ENCODE data around the gene PTPRZ1.

Gene PTPRZ1

DNA sequence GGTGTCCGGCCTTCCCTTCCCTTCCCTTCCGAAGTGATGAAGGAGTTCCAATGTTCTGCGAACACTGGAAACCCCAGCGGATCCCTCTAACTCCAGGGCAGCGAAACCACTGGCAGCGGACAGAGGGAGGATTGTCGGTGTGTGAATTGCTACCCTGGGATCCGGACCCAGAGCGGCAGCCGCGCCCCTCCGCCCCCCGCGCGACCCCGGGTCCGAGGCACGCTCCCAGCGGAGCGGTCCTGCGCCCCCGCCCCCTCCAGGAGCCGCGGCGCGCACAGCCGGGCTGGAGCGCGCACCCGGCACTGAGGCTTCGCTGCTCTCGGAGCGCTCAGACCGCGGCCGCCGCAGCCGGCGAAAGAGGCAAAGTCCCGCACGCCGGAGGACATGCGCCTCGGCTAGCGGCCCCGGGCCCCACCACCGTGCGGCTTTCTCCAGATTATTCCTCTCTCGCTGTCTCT is at the start of gene PTPRZ1:
Gene PTPRZ1, plus strand, starts transcription at position 331 of the 458 bp plus-strand sequence. CDS start 339 bp downstream, outside the sequence.
- no peak for DNase-seq (ENCODE audit: low read depth in 3 of 3, low spot score in 1 of 3)

DNA sequence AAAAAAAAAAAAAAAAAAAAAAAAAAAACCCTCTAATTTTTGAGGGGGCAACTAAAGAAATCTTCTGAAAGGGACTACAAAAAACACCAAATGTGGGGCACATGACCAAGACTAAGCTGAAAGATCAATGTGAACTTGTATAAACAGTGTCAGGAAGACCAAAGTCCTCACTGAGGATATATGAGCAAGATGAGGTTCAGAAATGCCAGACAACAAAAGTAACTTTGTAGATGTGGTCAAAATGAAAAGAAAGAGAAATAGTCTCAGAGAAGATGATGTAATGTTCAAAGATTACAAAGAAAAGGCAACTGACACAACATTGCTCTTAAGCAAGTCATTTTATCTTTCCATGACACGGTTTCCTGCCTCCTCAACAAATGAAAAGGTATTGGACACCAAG is 48.7 kb upstream of the PTPRZ1 start:
- no peak for DNase-seq (ENCODE audit: low read depth in 3 of 3, low spot score in 1 of 3)

DNA sequence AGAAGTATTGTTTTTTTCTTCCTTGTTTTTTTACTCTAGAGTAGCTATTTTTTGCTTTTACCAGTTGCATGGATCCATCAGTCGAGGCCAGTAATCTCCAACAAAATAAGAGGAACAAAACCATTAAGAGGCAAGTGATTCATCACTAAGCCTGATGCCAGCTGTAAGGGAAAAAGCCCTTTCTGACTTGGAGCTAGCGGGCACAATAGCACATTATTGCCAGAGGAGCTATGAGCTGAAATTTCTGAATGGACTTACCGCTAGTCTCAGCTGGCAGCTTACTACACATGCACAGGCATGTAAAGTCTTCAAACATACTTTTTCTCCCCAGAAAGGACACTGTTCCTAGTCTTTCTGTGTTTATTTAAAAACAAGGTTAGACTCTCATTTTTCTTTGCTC is 41.6 kb upstream of the PTPRZ1 start:
- no peak for DNase-seq (ENCODE audit: low read depth in 3 of 3, low spot score in 1 of 3)

DNA sequence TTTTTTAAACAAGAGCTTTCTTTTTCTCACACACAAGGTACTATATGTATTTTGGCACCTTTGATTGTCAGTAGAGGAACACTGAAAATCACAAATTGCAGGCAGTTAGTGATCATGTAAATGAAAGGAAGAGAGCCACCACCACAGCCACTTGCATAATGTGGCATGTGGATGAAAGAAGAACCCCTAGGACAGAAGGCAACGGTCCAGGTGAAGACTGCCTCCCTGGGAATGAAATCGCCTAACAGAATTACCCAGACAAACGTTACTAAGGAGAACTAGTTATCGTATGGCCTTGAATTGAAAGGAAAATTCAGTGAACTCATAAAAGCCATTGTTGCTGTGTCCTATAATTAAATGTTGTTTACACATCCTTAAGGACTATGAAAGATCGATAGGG is 41.2 kb upstream of the PTPRZ1 start:
- no peak for DNase-seq (ENCODE audit: low read depth in 3 of 3, low spot score in 1 of 3)

DNA sequence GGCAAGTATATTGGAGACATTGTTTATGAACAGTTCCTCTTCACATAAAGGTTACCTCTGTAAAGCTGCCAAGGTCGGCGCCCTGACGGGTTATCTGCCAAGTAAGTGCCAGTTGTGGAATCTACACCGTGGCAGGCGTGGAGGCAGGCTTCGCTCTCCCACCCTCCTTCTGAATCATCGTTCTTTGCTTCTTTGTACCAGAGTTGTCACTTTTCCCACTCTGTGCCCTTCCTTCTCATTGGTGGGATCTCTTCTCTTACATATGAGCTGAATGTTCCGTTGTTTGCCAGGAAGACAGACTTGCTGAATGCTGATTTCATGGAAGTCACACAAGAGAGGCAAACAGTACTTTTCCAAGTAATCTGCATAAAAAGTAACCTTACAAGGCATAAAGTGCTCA is 40.6 kb upstream of the PTPRZ1 start:
- DNase-seq (ENCODE audit: low read depth in 3 of 3, low spot score in 1 of 3), result no peak

DNA sequence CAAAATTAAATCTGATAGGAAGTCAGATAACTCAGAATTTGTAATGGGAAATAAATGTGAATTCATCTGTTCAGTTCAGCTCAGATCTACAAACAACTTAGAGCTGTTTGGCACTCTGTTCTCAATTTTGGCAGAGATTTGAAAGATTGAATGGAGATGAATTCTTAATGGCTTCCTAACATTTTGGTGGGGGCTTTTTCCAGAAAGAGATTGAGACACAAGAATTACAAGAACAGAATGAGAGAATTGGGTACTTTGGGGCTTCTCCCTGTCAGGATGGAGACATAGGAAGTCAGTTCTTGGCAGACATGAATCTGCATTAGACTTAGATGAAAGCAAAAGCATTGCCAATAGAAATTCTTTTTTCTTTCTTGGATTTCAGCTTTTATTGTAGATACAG is 39.0 kb upstream of the PTPRZ1 start:
- no peak for DNase-seq (ENCODE audit: low read depth in 3 of 3, low spot score in 1 of 3)

DNA sequence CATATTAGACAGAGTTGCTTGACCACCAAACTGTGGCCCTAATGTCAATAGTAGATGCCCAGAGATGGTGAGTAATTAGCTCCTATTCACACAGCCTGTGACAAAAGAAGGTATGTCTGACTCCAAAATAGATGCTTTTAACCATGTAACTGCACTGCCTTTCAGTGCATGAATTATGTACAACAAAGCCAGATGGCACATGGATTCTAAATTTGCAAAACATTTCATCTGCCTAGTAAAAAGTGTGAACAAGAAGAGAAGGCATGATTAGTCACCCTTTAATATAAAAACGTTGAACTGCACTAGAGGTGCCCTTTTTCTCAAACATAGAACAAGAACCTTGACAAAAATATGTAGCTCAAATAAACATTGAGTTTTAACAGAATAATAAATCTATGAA is 35.5 kb upstream of the PTPRZ1 start:
- no peak for DNase-seq (ENCODE audit: low read depth in 3 of 3, low spot score in 1 of 3)

DNA sequence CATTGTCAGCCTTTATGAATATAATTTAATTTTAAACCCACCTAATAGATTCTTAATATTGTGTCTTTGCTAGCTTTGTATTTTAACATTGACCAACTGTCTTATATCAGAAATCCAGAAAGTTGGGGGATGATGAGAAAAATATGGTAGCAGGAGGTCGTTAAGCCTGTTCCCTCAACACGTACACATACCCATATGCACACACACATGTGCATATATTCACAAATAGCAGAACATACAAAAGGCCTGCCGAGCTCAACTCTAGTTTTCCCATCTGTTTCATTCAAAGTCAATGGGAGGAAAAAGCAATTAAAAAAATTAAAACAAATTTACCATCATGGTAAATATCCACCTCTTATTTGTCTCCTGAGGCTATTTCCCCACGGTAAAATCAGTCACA is 25.9 kb upstream of the PTPRZ1 start:
- DNase-seq (ENCODE audit: low read depth in 3 of 3, low spot score in 1 of 3), result no peak

DNA sequence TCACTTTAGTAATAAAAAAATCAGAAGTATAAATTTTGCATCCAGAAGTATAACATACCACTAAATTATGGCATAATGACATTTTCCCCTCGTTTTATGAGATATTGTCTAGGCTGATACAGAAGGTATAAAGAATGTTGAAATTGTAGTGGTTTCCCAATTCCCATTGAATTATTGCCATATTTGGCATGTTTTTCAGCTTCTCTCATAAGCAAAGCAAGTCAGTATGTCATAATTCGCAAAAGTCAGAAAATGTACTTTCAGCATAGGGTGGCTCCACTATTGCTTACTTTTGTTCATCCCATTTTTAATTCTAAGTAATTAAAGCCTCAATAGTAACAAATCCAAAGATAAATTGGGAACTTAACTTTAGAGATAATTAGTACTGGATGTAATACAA is 19.7 kb upstream of the PTPRZ1 start:
- no peak for DNase-seq (ENCODE audit: low read depth in 3 of 3, low spot score in 1 of 3)

DNA sequence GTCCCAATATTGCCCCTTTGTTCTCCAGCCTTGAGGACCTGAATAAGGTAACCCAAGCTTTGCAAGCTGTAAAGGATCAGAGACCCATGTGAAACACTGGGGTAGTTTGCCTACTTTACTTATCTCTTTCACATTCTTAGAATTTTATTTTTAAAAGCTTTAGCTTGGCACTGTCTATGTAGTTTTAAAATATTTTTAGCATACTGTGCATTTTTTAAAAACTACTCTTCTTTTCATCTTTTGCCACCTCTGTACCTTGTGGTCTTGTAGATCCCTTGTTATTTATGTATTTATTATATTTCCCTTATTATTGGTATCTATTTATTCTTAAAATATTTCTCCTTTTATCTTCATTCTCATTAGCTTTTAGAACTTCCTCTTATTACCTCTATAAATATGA is 12.0 kb upstream of the PTPRZ1 start:
- DNase-seq (ENCODE audit: low read depth in 3 of 3, low spot score in 1 of 3), result no peak

DNA sequence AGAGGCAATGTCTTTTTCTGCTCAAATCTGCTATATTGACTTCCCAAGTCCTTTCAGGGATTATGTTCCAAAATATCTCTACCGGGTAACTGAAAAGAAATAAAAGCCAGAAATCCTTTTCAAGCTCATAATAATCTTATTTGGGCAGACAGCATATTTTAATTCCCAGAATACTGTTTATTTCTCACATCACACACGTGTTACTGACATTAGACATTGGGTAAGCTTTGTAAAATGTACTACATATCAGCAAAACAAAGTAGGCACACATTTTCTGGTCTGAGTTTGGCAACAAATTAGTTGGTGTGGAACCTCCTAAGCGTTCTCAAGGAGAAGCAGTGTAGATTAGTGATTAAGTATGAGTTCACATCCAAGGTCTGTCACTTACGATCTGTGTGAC is 10.4 kb upstream of the PTPRZ1 start:
- DNase-seq (ENCODE audit: low read depth in 3 of 3, low spot score in 1 of 3), result no peak

DNA sequence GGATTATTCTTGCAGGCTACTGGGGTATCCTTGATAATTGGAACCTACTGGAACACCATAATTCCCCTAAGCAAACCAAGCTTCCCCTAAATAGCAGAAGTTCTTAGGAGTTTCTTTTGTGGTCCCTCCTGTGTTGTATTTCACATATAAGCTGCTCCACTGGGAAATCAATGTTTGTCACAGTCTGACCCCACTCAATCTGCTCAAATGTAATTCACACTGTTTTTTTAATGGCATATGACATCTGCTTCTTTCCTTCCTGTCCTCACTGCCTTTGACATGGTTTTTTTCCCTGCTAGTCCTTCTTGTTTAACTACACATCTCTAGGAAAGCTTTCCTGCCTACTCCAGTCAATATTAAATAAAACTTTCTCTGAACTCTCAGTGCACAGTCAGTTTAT is 1.8 kb upstream of the PTPRZ1 start:
- no peak for DNase-seq (ENCODE audit: low read depth in 3 of 3, low spot score in 1 of 3)

DNA sequence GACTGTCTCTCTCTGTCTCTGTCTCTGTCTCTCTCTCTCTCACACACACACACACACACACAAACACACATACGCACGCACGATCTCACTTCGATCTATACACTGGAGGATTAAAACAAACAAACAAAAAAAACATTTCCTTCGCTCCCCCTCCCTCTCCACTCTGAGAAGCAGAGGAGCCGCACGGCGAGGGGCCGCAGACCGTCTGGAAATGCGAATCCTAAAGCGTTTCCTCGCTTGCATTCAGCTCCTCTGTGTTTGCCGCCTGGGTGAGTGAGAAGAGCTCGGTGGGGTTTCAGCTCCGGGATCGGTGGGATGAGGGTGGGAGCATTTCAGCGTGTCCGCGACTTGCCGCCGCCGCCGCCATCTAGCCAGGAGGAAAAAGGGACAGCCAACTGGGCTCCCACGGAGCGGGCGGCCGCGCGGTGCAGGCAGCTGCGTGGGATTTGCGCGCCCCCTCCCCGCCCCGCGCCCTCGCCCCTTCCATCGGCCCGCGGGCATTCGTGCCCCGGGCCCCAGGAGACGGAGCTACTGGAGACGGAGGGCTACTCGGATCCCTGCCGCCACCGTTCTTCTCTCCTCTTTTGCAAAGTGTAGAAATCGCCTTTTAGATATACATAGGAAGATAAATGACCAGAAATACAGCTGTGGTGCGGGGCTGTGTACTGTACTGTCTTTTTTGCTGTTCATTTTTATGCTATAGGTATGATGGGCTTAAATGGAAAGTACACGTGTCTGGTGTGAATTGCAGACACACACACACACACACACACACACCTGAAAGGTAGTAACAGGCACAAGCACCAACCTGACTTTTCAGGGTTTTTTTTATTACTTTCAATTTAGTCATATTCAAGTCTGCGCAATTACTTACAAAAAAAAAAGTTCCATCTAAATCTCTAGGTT is 581 bp downstream of the PTPRZ1 start:
- DNase-seq (ENCODE audit: low read depth in 3 of 3, low spot score in 1 of 3), result no peak

DNA sequence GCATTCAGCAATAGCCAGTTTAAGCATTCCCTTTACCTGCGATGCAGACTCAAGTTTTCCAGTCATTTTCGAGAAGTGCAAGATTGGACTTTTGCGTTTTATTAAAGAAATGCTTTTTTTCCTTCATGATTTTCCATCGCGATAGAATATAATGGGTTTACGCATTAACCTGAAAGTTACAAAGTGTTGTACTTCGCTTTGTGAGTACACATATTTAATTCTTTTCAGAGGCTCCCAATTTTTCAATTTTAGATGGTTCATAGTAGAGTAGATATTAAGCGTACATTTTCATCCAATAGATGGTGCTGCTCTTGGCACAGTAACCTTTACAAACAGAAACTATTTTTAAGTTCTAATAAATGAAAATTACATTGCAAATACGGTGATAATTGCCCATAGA is 1.3 kb downstream of the PTPRZ1 start:
- DNase-seq (ENCODE audit: low read depth in 3 of 3, low spot score in 1 of 3), result no peak

DNA sequence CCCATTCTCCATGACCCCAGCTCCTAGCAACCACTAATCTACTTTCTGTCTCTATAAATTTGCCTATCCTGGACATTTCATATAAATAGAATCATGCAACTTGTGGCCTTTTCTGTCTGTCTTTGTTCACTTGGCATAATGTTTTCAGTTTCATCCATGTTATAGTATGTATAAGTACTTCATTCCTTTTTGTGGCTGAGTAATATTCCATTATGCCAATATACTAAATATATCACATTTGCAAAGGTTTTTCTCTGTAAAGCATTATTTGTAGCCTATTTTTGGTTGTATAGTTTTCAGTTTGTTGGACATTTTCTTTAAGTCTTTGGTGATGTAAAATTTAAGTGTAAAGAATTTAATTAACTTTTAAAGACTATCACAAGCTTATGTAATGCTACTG is 2.2 kb downstream of the PTPRZ1 start:
- no peak for DNase-seq (ENCODE audit: low read depth in 3 of 3, low spot score in 1 of 3)

DNA sequence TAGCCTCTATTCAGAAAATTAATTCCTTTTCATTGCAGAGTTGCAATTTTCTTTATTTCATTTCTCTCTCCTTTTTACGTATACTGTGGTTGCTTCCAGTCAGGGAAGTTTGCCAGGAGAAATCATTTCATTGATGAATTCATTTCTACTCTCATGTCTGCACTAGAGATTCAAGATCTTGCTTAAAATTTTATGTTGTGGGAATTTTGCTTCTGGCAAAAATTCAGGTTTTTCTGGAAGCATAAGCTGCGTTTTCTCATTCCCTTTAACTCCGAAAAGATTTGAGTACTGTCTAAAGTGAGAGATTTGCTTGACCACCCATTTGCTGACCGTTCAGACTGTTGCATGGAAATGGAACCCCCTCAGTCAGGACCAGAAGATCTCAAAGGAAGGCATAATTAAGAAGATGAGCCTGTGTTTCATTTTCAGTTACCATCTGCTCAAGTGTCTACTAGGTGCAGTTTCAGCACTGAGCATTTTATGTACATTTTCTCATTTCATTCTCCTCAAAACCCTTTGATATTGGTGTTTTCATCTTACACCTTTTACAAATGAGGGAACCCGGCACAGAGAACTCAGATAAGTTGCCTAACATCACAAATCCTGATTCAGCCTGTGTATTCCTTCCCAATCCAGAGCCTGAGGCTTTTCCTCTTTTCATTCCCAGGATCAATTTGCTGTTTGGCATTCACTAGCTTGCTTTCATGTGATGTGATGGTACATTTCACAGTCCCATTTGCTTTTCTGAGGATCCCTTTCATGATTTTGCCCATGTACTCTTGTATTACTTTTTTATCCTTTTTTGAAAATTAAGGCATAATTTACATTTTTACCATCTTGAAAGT is 3.9 kb downstream of the PTPRZ1 start:
- no peak for DNase-seq (ENCODE audit: low read depth in 3 of 3, low spot score in 1 of 3)

DNA sequence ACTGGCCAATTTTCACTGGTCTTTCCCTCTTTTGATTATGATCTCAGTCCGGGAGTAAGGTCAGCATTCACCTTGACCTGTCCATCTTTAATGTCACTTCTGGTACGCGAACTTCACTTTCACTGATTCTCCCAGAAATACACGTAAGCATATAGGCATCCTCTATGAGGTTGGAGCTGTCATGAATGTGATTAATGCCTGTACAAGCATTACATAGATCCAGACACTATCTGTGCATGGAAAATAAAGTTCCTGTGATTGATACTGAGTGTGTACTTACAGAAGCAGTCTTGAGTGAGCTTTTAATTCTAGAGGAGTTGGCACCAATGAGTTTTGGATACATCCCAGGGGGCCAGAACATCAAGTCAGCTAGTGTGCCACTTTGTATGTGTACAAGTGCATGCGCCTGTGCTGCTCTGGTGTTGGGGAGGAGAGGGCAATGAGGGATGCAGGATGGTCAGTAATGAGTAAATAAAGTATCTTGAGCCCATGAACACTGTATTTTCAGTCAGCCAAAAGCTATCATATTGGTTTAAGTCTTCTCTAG is 6.0 kb downstream of the PTPRZ1 start:
- no peak for DNase-seq (ENCODE audit: low read depth in 3 of 3, low spot score in 1 of 3)

DNA sequence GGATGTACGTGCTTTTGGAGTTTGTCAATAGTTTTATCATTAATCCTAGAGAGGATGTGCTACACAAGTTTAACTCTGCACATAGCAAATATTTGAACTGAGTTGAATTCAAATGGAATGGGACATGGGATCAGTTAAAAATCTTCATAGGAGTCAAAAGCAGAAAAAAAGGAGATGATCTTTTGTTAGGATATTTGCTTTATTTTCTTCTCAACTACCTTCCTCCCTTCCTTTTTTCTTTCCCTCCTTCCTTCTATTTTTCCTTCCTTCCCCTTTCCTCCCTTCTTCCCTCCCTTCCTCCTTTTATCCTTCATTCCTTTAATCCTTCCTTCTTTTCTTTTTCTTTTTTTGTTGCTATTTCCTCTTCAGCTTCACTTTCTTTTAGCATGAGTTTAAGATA is 6.6 kb downstream of the PTPRZ1 start:
- no peak for DNase-seq (ENCODE audit: low read depth in 3 of 3, low spot score in 1 of 3)

DNA sequence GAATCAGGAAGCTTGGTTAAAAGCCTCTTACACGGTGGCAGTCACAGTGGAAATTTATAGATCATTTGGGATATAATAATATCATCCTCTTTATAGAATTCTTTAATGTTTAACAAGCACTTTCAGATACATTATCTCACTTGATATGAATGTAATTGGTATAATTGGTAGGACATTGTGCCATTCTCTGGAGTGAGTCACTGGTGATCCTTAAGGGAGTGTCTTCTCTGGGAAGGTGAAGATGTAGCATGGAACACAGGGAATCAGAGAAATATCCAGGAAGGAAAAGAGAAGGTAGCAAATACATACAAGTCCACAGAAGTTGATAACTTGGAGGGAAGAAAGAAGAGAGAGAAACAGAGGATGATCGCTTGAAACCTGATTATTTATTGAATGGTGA is 9.8 kb downstream of the PTPRZ1 start:
- no peak for DNase-seq (ENCODE audit: low read depth in 3 of 3, low spot score in 1 of 3)

DNA sequence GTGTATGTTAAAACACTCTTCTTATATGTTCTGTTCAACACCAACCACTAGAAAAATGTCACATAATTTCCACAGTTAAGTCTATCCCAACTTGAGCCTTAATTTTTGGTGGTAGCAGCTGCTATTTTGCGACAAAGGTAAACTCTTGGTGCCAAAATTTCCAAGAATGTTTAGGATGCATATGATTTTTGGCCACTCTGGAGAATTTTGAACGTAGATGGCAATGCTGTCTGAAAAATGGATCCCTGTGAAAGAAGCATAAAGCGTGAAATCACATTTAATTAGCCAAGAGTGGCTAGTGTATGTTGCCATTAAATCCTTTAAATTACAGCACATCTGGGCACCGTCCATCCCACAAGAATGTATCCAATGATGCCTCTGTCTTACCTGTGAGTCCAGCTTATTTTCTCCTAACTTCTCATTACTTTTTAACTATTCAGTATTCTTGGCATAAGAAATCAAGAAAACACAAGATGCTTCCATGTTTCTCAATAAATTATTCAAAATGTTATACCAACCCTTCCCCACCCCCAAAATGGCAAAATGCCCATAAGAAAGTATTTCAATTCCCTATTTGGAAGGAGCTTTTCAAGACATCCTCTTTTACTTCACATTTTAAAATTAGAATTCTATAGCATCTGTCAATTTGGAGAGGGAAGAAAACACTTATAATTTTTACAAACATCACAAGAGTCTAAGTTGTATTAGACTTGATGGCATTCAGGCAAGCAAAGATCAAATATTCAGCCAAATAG is 12.4 kb downstream of the PTPRZ1 start:
- no peak for DNase-seq (ENCODE audit: low read depth in 3 of 3, low spot score in 1 of 3)

DNA sequence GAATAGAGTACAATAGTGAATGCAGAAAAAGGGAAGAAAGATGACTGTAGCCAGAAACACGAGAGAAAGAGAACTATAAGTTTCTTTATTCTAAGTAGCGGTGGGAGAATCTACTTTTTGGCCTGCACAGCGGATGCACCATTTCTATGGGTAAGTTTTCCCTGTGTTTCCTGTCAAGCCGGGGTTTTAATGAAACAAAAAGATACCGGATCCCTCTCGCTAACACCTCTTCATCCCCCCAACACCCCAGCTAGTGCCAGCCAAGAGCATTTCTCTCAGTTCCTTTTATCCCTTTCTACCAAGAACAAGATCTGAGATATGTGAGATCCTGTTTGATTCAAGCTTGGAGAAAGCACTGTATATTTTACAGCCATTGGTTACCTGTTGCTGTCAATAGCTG is 14.7 kb downstream of the PTPRZ1 start:
- no peak for DNase-seq (ENCODE audit: low read depth in 3 of 3, low spot score in 1 of 3)
